MCF 10A (cell line): Measurements from ENCODE around the gene OR10C1. TPM values are rescaled to one million over a fixed set of nuclear protein-coding genes. Genes with fewer than 3 reads are reported as not detected.

Experiments used
- BruUV-seq: library from RNA; stranded (reverse); fragments of 400-500 nt; replicated peaks from 2 replicates; lab custom pipeline; 2021; lab: Mats Ljungman, UMichigan
- CTCF ChIA-PET: fragments of 300-600 bp; sonication (Branson Sonifier 250); formaldehyde crosslinking; extraction: SDS; loops from one replicate; lab custom pipeline; 2021; ENCODE audit warnings: antibody characterized with exemption, inconsistent platforms; lab: Yijun Ruan, JAX
- POLR2A ChIA-PET: fragments of 300-600, 350-650 bp; sonication (Branson Sonifier 250); formaldehyde crosslinking; extraction: SDS; loops from one replicate; lab custom pipeline; 2020; ENCODE audit warnings: antibody characterized with exemption, inconsistent platforms; lab: Yijun Ruan, JAX
- DNase-seq: peaks from one replicate; pipeline ENCODE4 v3.0.0-alpha.2; 2018; ENCODE audit not compliant: unreplicated experiment
- H3K27ac Mint-ChIP-seq: one replicate; pipeline ENCODE4 v1.8.0; 2022; ENCODE audit warnings: mild to moderate bottlenecking, low read depth, mixed read lengths; ENCODE audit not compliant: unreplicated experiment
- H3K27me3 Mint-ChIP-seq: one replicate; pipeline ENCODE4 v1.8.0; 2022; ENCODE audit warnings: mixed read lengths; ENCODE audit not compliant: insufficient read depth, unreplicated experiment
- H3K36me3 Mint-ChIP-seq: one replicate; pipeline ENCODE4 v1.8.0; 2022; ENCODE audit warnings: mild to moderate bottlenecking, moderate library complexity, mixed read lengths; ENCODE audit not compliant: insufficient read depth, unreplicated experiment
- H3K4me1 Mint-ChIP-seq: one replicate; pipeline ENCODE4 v1.8.0; 2022; ENCODE audit warnings: mixed read lengths; ENCODE audit not compliant: insufficient read depth, unreplicated experiment
- H3K4me3 Mint-ChIP-seq: one replicate; pipeline ENCODE4 v1.8.0; 2022; ENCODE audit warnings: mild to moderate bottlenecking, moderate library complexity, mixed read lengths; ENCODE audit not compliant: unreplicated experiment
- H3K9me3 Mint-ChIP-seq: one replicate; pipeline ENCODE4 v1.8.0; 2022; ENCODE audit warnings: mixed read lengths; ENCODE audit not compliant: unreplicated experiment
- CTCF ChIP-seq: fragments of 200-600 bp; IDR thresholded peaks from one replicate; pipeline ENCODE4 v1.8.0; 2022; ENCODE audit warnings: antibody characterized with exemption, mild to moderate bottlenecking; ENCODE audit not compliant: unreplicated experiment
- intact Hi-C: fragments of 100-400 bp; cut with micrococcal nuclease; formaldehyde crosslinking; loops from 2 replicates; pipeline ENCODE4 v1.14.1; 2022
- total RNA-seq: library from RNA; stranded (reverse); gene quantifications from 2 replicates; pipeline ENCODE4 v1.2.3, GENCODE V29; 2022

The OR10C1 gene
- total RNA-seq, 1 experiment from 2014 or later, result not detected

DNA sequence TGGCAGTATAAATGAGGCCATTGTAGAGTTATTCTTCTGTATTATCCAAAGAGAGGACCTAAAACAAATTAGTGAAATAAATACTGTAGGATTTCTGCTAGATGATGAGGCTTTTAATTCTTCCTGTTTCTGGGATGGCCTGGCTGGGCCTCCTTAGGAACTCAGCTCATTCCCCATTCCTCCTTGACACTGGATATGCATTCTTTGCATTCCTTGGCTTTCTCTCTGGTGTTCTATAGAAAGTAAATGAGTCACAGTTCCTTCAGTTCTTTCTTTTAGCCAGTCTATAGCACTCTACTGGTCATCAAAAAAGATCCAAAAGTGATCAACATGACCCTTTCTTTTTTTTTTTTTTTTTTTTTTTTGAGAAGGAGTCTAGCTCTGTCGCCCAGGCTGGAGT, 8.6 kb downstream of the OR10C1 start:
- Mint-ChIP-seq H3K36me3 (no peaks in the 10 kb centered on the region), H3K9me3 (no peaks in the 10 kb centered on the region), H3K4me3 (no peak overlapping the region), H3K4me1 (no peaks in the 10 kb centered on the region), H3K27me3 (peaks cover 16% of the 10 kb centered on the region), H3K27ac (no peak overlapping the region)
- peak; percentile 1 for DNase-seq
- ChIA-PET POLR2A (no interaction called here), CTCF (interaction anchor here (0.6 to 0.7 kb wide), 3 partner anchors 18 to 89 kb away, joined by 3 to 4 read pairs (median 3); no protein-coding TSS in a partner anchor)
- TF ChIP-seq CTCF, result no peak
- intact Hi-C loops, result no loop called here
- BruUV-seq, result no TSS peak

DNA sequence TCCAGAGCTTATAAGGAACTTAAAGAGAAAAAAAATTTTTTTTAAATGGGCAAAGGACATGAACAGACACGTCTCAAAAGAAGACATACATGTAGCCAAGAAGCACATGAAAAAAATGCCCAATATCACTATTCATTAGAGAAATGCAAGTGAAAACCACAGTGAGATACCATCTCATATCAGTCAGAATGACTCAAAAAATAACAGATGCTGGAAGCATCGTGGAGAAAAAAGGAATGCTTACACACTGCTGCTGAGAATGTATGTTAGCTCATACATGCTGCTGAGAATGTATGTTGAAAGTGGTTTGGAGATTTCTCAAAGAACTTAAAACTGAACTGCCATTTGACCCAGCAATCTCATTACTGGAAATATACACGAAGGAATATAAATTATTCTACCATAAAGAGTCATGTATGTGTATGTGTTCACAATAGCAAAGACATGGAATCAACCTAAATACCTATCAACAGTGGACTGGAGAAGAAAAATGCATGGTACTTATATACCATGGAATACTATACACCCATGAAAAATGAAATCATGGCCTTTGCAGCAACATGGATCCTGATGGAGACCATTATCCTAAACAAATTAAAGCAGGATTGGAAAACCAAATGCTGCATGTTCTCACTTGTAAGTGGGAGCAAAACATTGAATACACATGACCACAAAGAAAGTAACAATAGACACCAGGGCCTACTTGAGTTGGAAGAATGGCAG, 12.5 kb downstream of the OR10C1 start:
- POLR2A ChIA-PET, result interaction anchor here (0.7 kb wide), 1 partner anchor 22 kb away, joined by 3 read pairs; no protein-coding TSS in a partner anchor
- no TSS peak for BruUV-seq

GRCh38 chr6:29456971-29457370, 17.9 kb downstream of the OR10C1 start, which contains the start of the genes OR11A1 and OR2H1:
Gene OR11A1 (minus strand): TSS chr6:29457071. CDS start chr6:29427641, 29,430 bp downstream.
Gene OR2H1 (plus strand): TSS chr6:29457155. CDS start chr6:29461770, 4,615 bp downstream.
- intact Hi-C loops, result no loop called here

More for the DNA sequence above, 12.5 kb downstream of the OR10C1 start:
- Mint-ChIP-seq H3K27me3 (no peaks in the 10 kb centered on the region), H3K27ac (no peak overlapping the region), H3K9me3 (no peaks in the 10 kb centered on the region), H3K4me3 (no peak overlapping the region), H3K36me3 (no peaks in the 10 kb centered on the region), H3K4me1 (no peaks in the 10 kb centered on the region)
- CTCF ChIA-PET, result no interaction called here
- intact Hi-C loops, result no loop called here
- DNase-seq, result no peak
- TF ChIP-seq CTCF, result no peak

More at GRCh38 chr6:29456971-29457370, 17.9 kb downstream of the OR10C1 start, which contains the start of the genes OR11A1 and OR2H1:
- POLR2A ChIA-PET, result no interaction called here
- Mint-ChIP-seq H3K27ac (no peak within 1 kb of the TSS), H3K9me3 (no peaks in the 10 kb centered on the region), H3K36me3 (no peaks in the 10 kb centered on the region), H3K27me3 (peaks cover 47% of the 10 kb centered on the region), H3K4me1 (no peaks in the 10 kb centered on the region), H3K4me3 (no peak within 1 kb of the TSS)
- no TSS peak for BruUV-seq
- no peak for DNase-seq
- CTCF ChIA-PET, result no interaction called here
- TF ChIP-seq CTCF, result no peak
